ENCODE data around the gene LCK.

Gene LCK

GRCh38 chr1:32250893-32251716 is at the start of gene LCK:
LCK (plus strand) TSS chr1:32251265; CDS start chr1:32274330, 23,065 bp downstream.
- peak; percentile 64 for DNase-seq

- no peak for DNase-seq
Measured at GRCh38 chr1:32204943-32205361, 46.1 kb upstream of the LCK start.

DNA sequence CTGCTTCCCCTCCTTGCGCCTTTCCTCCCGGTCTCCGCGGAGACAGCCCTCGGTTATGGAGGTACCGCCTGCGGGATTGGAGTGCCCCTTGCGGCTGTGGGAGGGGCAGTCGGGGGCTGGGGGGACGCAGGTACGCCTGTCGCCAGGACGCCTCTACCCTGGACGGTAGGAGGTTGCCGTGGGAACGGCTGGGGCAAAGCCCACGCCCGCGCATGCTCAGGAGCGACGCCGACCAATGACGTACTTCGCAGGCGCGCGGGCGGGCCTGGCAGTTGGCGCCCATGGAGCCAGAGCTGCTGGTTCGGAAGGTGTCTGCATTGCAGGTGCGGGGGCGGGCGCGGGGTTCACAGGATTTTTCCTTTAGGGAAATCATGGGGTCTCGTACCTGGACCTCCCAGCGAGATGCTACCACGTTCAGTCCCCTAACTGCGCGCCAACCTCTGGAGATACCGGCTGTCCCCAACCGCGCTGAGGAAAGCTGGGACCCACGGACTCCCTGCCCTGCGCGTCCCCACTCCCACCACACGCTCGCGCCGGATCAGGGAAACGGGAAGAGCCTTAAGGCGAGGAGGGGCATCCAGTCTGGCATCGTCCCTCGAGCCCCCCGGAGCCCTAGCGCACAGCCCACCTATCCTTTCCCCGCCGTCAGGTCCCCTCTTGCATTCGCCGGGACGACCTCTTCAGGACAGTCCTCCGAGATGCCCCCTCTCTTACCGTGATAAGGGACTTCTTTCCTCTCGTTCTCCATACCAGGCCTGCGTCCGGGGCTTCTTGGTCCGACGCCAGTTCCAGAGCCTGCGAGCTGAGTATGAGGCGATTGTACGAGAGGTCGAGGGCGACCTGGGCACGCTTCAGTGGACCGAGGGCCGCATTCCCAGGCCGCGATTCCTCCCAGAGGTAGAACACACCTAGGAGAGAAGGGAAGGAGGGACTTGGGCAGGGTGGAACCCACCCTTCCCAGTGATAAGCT is 45.4 kb upstream of the LCK start, which contains the start of gene IQCC:
Gene IQCC, plus strand, starts transcription at position 271 of the 970 bp plus-strand sequence. Its CDS starts 11 bp downstream, at position 282.
- DNase-seq, result peak; percentile 90

- DNase-seq, result no peak
Measured at GRCh38 chr1:32208469-32208868, 42.6 kb upstream of the LCK start.

- peak; percentile 20 for DNase-seq
Measured at GRCh38 chr1:32208891-32209328, 42.2 kb upstream of the LCK start, which contains the start of gene DCDC2B. DCDC2B (plus strand) TSS chr1:32209089; CDS start chr1:32209094, 5 bp downstream.

GRCh38 chr1:32215629-32216480 is 35.2 kb upstream of the LCK start:
- DNase-seq, result peak; percentile 69

DNA sequence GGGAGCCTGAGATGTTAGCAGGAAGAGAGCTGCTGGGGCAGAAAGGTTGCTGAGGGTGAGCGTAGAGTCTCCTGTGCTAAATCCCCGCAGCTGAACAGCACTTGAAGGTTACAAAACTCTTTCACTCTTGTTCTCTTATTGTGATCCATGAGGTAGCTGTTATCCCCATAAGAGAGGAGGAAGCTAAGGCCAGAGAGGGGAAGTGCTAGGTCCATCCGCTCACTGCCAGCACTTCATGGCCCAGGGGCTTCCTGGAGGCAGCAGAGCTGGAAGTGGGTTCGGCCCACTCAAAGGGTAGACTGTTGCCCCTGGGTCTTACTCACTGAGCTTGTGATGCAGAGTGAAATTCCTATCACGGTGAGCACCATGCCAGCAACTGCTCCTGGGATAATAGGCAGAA is 34.5 kb upstream of the LCK start:
- no peak for DNase-seq

DNA sequence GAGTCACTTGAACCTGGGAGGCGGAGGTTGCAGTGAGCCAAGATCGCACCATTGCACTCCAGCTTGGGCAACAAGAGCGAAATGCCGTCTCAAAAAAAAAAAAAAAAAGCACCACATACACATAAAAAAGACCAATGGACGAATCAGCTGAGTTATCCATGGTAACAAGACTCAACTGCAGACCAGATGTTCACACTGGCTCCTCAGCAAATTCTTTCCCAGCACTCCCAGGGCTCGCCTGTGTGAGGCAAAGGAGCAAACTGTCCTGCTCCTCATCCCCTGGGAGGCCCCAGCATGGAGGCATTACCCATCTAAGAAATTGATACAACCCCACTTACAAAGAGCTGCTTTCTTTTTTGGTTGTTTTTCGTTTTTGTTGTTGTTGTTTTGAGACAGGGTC is 32.0 kb upstream of the LCK start:
- DNase-seq, result no peak

DNA sequence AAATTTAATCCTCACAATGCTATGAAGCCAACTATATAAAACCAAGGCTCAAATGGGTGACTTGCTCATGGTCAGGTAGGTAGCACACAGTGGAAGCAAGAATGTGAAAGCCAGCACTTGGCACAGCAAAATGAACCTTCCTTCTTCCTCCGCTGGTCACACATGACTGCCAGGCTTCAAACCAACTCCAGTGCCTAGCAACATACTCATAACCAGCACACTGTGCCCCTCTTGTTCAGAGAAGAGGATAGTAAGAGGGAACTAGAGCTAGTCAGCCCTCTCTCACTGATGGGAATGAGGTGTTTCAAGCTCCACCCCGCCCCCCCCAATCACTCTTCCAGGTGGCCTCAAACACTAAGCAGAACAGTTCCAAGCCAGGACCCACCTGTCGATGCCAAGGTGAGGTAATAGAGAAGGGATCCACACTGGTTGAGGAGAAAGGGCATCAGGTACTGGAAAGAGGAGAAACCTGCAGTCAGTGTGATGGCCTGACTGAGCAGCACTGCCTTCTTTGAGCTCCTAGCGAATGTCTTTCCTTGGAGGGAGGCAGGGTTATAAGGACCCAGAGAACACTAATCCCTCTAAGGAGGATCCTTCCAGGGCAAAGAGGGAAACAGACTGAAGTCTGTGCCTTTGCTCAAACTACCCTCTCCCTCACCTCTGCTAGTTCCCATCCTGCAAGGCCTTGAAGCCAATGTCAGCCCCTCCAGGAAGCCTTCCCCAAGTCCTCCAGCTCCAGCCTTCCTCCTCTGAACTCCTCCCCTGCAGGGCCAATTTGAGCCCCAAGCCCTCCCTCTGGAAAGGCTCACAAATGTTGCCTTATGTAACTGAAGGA is 30.1 kb upstream of the LCK start:
- DNase-seq, result no peak

- no peak for DNase-seq
Measured at GRCh38 chr1:32221581-32221979, 29.5 kb upstream of the LCK start.

DNA sequence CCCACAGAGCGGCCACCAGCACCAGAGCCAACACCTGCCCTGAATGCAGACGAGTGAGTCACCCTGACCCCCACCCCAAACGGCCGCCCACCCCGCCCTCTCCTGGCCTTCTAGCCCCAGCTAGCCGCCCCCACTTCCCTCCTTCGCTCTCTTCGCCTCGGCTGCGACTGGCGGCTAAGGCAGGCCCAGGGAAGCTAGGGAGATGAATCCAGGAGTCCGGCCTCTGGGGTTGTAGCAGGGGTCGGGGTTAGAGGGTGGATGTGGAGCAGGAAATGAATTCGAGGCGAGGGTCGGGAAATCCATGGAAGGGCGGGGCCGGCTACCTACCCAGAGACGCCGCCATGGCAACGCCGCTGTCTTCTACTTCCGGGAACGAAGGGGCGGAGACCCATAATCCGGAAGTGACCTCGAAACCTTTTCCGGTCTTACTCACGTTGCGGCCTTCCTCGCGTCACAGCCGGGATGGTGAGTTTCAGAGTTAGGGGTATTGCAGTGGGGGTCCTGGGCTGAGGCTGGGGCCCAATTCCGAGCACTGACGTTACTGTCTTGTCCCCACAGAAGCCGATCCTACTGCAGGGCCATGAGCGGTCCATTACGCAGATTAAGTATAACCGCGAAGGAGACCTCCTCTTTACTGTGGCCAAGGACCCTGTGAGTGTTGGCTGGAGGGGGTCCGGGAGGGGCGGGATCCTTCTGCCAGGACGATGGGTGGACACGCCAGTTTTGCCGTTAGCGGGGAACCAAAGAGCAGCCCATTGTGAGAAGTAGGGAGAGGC is 28.9 kb upstream of the LCK start, which contains the start of the genes EIF3I and TMEM234:
Gene EIF3I, plus strand, starts transcription at position 428 of the 776 bp plus-strand sequence. Its CDS starts 35 bp downstream, at position 463.
Gene TMEM234, minus strand, starts transcription at position 374 of the 776 bp plus-strand sequence. Its CDS starts 31 bp downstream, at position 343.
- DNase-seq, result peak; percentile 94

DNA sequence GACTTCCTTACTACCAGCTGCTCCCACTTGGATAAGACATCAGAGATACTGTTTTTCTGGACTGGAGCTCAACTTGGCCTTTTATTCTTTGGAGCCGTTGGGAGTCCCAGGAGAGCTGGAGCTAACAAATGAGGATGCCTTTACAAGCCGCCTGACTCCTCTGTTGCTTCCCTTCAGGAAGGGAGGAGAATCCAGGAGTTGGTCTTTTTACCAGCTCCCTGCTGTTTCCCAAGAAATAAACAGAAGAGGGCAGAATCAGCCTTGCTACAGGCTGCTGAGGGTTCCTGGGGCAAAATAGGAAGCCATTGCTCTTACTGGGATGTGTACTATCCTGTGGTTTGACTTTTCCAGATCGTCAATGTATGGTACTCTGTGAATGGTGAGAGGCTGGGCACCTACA is 27.4 kb upstream of the LCK start:
- no peak for DNase-seq

GRCh38 chr1:32224285-32224684 is 26.8 kb upstream of the LCK start:
- no peak for DNase-seq

DNA sequence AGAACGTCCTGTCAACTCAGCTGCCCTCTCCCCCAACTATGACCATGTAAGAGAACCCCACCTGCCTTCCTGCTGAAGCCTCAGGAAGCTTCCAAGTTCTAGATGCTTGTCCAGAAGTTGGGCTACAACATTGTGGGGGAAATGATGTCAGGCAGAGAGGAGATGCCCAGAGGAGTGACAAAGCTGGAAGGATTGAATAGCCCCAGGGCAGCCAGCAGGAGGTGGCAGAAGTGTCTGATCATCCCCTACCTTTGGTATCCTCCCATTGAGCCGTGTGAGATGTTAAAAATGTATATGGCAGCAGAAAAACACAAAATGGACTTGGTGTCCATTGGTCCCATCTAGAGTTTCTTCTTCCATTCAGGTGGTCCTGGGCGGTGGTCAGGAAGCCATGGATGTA is 22.3 kb upstream of the LCK start:
- DNase-seq, result no peak

- no peak for DNase-seq
Measured at GRCh38 chr1:32231843-32232432, 19.1 kb upstream of the LCK start.

- DNase-seq, result no peak
Measured at GRCh38 chr1:32232558-32233304, 18.3 kb upstream of the LCK start.

- no peak for DNase-seq
Measured at GRCh38 chr1:32234792-32235191, 16.3 kb upstream of the LCK start.

GRCh38 chr1:32239337-32239736 is 11.7 kb upstream of the LCK start:
- DNase-seq, result no peak

DNA sequence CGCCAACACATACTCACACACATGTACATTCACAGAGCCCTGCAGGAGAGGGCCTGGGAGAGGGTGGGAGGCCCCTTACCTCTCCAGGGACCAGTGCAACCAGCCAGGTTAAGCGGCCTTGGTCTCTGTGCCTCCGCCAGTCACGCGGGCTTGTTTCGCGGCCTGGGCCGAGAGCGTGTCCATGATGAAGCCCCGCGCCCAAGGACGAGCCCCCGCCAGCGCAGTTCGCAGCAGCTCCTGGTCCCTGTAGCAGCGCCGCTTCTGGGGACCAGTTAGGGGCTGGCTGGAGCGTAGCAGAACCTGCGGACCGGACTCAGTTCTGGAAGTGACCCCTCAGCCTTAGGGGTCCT is 11.3 kb upstream of the LCK start:
- DNase-seq, result no peak

Measured in CD4-positive, alpha-beta T cell treated with Interleukin-10 for 1 hour (primary cell).